GM18526 (cell line): Measurements from ENCODE around the gene COX7B2.

Experiments used
- POLR2A ChIP-seq: IDR thresholded peaks from 3 replicates; pipeline ENCODE4 v1.6.1; 2011; ENCODE audit not compliant: insufficient read length; ENCODE audit errors: extremely low read depth

The COX7B2 gene

GRCh38 chr4:46924789-46925529 is 15.9 kb upstream of the COX7B2 start:
- TF ChIP-seq POLR2A = no peak

- TF ChIP-seq POLR2A = no peak
These were observed 13.2 kb upstream of the COX7B2 start for GRCh38 chr4:46922205-46922604.

- no peak for TF ChIP-seq POLR2A
These were observed 897 bp downstream of the COX7B2 start for GRCh38 chr4:46908148-46908547.

GRCh38 chr4:46900082-46900481 is 9.0 kb downstream of the COX7B2 start:
- TF ChIP-seq POLR2A = no peak

GRCh38 chr4:46894826-46895225 is 14.2 kb downstream of the COX7B2 start:
- TF ChIP-seq POLR2A = no peak

- TF ChIP-seq POLR2A = no peak
These were observed 19.0 kb downstream of the COX7B2 start for GRCh38 chr4:46890056-46890455.

GRCh38 chr4:46889410-46889809 is 19.6 kb downstream of the COX7B2 start:
- TF ChIP-seq POLR2A = no peak

- no peak for TF ChIP-seq POLR2A
These were observed 22.3 kb downstream of the COX7B2 start for GRCh38 chr4:46886711-46887110.

GRCh38 chr4:46878641-46879040 is 30.4 kb downstream of the COX7B2 start:
- TF ChIP-seq POLR2A = no peak

GRCh38 chr4:46874811-46875210 is 34.2 kb downstream of the COX7B2 start:
- no peak for TF ChIP-seq POLR2A

- TF ChIP-seq POLR2A = no peak
These were observed 38.6 kb downstream of the COX7B2 start for GRCh38 chr4:46870411-46870810.

- no peak for TF ChIP-seq POLR2A
These were observed 52.7 kb downstream of the COX7B2 start for GRCh38 chr4:46856333-46856732.

- TF ChIP-seq POLR2A = no peak
These were observed 56.2 kb downstream of the COX7B2 start for GRCh38 chr4:46852800-46853199.

- no peak for TF ChIP-seq POLR2A
These were observed 59.0 kb downstream of the COX7B2 start for GRCh38 chr4:46850026-46850425.

- no peak for TF ChIP-seq POLR2A
These were observed 64.6 kb downstream of the COX7B2 start for GRCh38 chr4:46844325-46844917.

- no peak for TF ChIP-seq POLR2A
These were observed 69.9 kb downstream of the COX7B2 start for GRCh38 chr4:46839128-46839527.

GRCh38 chr4:46837639-46838038 is 71.4 kb downstream of the COX7B2 start:
- TF ChIP-seq POLR2A = no peak
